DND-41 (cell line): ENCODE results near the gene PEX7.

ENCODE experiments used
- CTCF ChIP-seq: IDR thresholded peaks from 2 replicates; pipeline ENCODE4 v1.5.1; 2012; ENCODE audit warnings: borderline replicate concordance, low read length, moderate library complexity, mild to moderate bottlenecking; ENCODE audit not compliant: poor library complexity, severe bottlenecking; ENCODE audit errors: extremely low read depth
- EZH2 ChIP-seq: IDR thresholded peaks from 3 replicates; pipeline ENCODE4 v1.6.1; 2012; ENCODE audit warnings: borderline replicate concordance, low read depth, mild to moderate bottlenecking, moderate library complexity, low read length, inconsistent platforms; ENCODE audit not compliant: severe bottlenecking

GRCh38 chr6:136945072-136945471 lies 122.7 kb downstream of the PEX7 start:
- TF ChIP-seq EZH2 (no peak), CTCF (no peak)
